Measurements from ENCODE around the gene ITGA2.

DNA sequence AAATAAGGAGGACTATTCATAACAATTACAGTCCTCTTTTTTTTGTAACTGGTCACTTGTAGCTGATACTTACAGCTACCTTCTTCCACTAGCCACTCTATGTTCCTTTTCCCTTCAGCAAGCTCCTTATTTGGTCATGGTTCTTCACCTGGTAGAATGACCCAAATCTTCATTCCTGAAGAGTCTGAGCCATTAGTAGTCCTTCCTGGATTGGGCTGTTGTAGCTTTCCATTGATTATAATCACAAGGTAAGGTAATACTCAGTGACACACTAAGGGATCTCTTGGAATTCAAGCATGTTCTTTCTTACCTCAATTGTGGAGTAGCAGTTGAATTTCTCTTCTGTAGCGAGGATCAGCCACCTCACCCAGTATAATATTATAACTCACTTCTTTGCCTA lies 25.5 kb upstream of the ITGA2 start:
- TF ChIP-seq RBBP5 (IDR thresholded peaks at IDR 0.05; ENCODE audit: borderline replicate concordance, low read depth, low read length) (no peak), BRCA1 (IDR thresholded peaks at IDR 0.05; ENCODE audit: low read depth, low read length) (no peak), POLR2AphosphoS5 (IDR thresholded peaks at IDR 0.05; ENCODE audit: low read depth, low read length) (no peak)
- TF ChIP-seq, protein P1, sequence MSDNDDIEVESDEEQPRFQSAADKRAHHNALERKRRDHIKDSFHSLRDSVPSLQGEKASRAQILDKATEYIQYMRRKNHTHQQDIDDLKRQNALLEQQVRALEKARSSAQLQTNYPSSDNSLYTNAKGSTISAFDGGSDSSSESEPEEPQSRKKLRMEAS (IDR thresholded peaks at IDR 0.05) = no peak
- TF ChIP-seq, protein P2, sequence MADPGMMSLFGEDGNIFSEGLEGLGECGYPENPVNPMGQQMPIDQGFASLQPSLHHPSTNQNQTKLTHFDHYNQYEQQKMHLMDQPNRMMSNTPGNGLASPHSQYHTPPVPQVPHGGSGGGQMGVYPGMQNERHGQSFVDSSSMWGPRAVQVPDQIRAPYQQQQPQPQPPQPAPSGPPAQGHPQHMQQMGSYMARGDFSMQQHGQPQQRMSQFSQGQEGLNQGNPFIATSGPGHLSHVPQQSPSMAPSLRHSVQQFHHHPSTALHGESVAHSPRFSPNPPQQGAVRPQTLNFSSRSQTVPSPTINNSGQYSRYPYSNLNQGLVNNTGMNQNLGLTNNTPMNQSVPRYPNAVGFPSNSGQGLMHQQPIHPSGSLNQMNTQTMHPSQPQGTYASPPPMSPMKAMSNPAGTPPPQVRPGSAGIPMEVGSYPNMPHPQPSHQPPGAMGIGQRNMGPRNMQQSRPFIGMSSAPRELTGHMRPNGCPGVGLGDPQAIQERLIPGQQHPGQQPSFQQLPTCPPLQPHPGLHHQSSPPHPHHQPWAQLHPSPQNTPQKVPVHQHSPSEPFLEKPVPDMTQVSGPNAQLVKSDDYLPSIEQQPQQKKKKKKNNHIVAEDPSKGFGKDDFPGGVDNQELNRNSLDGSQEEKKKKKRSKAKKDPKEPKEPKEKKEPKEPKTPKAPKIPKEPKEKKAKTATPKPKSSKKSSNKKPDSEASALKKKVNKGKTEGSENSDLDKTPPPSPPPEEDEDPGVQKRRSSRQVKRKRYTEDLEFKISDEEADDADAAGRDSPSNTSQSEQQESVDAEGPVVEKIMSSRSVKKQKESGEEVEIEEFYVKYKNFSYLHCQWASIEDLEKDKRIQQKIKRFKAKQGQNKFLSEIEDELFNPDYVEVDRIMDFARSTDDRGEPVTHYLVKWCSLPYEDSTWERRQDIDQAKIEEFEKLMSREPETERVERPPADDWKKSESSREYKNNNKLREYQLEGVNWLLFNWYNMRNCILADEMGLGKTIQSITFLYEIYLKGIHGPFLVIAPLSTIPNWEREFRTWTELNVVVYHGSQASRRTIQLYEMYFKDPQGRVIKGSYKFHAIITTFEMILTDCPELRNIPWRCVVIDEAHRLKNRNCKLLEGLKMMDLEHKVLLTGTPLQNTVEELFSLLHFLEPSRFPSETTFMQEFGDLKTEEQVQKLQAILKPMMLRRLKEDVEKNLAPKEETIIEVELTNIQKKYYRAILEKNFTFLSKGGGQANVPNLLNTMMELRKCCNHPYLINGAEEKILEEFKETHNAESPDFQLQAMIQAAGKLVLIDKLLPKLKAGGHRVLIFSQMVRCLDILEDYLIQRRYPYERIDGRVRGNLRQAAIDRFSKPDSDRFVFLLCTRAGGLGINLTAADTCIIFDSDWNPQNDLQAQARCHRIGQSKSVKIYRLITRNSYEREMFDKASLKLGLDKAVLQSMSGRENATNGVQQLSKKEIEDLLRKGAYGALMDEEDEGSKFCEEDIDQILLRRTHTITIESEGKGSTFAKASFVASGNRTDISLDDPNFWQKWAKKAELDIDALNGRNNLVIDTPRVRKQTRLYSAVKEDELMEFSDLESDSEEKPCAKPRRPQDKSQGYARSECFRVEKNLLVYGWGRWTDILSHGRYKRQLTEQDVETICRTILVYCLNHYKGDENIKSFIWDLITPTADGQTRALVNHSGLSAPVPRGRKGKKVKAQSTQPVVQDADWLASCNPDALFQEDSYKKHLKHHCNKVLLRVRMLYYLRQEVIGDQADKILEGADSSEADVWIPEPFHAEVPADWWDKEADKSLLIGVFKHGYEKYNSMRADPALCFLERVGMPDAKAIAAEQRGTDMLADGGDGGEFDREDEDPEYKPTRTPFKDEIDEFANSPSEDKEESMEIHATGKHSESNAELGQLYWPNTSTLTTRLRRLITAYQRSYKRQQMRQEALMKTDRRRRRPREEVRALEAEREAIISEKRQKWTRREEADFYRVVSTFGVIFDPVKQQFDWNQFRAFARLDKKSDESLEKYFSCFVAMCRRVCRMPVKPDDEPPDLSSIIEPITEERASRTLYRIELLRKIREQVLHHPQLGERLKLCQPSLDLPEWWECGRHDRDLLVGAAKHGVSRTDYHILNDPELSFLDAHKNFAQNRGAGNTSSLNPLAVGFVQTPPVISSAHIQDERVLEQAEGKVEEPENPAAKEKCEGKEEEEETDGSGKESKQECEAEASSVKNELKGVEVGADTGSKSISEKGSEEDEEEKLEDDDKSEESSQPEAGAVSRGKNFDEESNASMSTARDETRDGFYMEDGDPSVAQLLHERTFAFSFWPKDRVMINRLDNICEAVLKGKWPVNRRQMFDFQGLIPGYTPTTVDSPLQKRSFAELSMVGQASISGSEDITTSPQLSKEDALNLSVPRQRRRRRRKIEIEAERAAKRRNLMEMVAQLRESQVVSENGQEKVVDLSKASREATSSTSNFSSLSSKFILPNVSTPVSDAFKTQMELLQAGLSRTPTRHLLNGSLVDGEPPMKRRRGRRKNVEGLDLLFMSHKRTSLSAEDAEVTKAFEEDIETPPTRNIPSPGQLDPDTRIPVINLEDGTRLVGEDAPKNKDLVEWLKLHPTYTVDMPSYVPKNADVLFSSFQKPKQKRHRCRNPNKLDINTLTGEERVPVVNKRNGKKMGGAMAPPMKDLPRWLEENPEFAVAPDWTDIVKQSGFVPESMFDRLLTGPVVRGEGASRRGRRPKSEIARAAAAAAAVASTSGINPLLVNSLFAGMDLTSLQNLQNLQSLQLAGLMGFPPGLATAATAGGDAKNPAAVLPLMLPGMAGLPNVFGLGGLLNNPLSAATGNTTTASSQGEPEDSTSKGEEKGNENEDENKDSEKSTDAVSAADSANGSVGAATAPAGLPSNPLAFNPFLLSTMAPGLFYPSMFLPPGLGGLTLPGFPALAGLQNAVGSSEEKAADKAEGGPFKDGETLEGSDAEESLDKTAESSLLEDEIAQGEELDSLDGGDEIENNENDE (IDR thresholded peaks at IDR 0.05; ENCODE audit: insufficient replicate concordance, low read length) = no peak

Measured in H1 (cell line).